ENCODE measurements around the gene STMND1.

STMND1 gene

DNA sequence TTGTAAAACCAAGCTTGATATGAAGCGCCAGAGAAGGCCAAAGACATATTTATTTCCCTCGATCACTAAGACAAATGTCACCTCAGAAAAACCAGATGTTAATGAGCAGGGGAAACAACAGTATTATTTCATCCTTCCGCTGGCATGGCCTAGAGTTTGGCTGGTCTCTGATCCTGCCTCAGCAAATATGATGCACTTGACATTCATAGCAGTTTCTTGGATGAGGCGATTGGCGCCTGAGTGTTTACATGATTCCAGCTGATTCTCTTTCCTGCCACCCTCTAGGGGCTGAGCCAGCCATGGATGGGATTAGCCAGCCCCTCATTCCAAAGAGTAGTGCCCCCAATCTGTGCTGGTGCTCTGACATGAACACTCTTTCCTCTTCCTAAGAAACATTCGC lies 67.9 kb downstream of the STMND1 start:
- Histone ChIP-seq H3F3A (ENCODE audit: insufficient read depth) (no peaks in the 10 kb centered on the region), H3K9me2 (replicated peaks; ENCODE audit: insufficient read depth, low read length) (no peaks in the 10 kb centered on the region), H3K79me2 (ENCODE audit: insufficient read depth, low read length) (no peaks in the 10 kb centered on the region), H3K4me2 (ENCODE audit: low read depth, low read length, poor library complexity, severe bottlenecking) (no peak overlapping the region), H3K4me3 (ENCODE audit: insufficient read depth, low read length, poor library complexity, severe bottlenecking) (no peak overlapping the region), H3K36me3 (ENCODE audit: low read length) (no peaks in the 10 kb centered on the region), H2AFZ (ENCODE audit: low read depth, low read length, severe bottlenecking) (no peak overlapping the region), H3K9me3 (ENCODE audit: insufficient read depth, low read length) (no peaks in the 10 kb centered on the region), H3K27me3 (ENCODE audit: low read length) (no peaks in the 10 kb centered on the region), H4K20me1 (ENCODE audit: low read depth, low read length) (no peaks in the 10 kb centered on the region), H3K9ac (ENCODE audit: low read length) (no peak overlapping the region), H3K27ac (ENCODE audit: low read depth, low read length) (no peak overlapping the region)
- no peak for TF ChIP-seq EZH2phosphoT487 (conservative IDR thresholded peaks at IDR 0.05; ENCODE audit: low read length)
- TF ChIP-seq, protein P1, sequence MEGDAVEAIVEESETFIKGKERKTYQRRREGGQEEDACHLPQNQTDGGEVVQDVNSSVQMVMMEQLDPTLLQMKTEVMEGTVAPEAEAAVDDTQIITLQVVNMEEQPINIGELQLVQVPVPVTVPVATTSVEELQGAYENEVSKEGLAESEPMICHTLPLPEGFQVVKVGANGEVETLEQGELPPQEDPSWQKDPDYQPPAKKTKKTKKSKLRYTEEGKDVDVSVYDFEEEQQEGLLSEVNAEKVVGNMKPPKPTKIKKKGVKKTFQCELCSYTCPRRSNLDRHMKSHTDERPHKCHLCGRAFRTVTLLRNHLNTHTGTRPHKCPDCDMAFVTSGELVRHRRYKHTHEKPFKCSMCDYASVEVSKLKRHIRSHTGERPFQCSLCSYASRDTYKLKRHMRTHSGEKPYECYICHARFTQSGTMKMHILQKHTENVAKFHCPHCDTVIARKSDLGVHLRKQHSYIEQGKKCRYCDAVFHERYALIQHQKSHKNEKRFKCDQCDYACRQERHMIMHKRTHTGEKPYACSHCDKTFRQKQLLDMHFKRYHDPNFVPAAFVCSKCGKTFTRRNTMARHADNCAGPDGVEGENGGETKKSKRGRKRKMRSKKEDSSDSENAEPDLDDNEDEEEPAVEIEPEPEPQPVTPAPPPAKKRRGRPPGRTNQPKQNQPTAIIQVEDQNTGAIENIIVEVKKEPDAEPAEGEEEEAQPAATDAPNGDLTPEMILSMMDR (IDR thresholded peaks at IDR 0.05; ENCODE audit: insufficient read depth, low read length, poor library complexity, severe bottlenecking), result no peak

GRCh38 chr6:17172836-17173470 lies 71.1 kb downstream of the STMND1 start:
- no peak overlapping the region for H3K4me2 ChIP-seq (ENCODE audit: low read depth, low read length, poor library complexity, severe bottlenecking)
- no peak overlapping the region for H3K27ac ChIP-seq (ENCODE audit: low read depth, low read length)
- H3K9me3 ChIP-seq (ENCODE audit: insufficient read depth, low read length), result no peaks in the 10 kb centered on the region
- no peaks in the 10 kb centered on the region for H3K79me2 ChIP-seq (ENCODE audit: insufficient read depth, low read length)
- H3K27me3 ChIP-seq (ENCODE audit: low read length), result no peaks in the 10 kb centered on the region
- TF ChIP-seq, protein P1 (IDR thresholded peaks at IDR 0.05; ENCODE audit: insufficient read depth, low read length, poor library complexity, severe bottlenecking), result no peak
- TF ChIP-seq EZH2phosphoT487 (conservative IDR thresholded peaks at IDR 0.05; ENCODE audit: low read length), result no peak
- no peak overlapping the region for H3K9ac ChIP-seq (ENCODE audit: low read length)
- H3K4me3 ChIP-seq (ENCODE audit: insufficient read depth, low read length, poor library complexity, severe bottlenecking), result no peak overlapping the region
- H2AFZ ChIP-seq (ENCODE audit: low read depth, low read length, severe bottlenecking), result no peak overlapping the region
- no peaks in the 10 kb centered on the region for H3K9me2 ChIP-seq (replicated peaks; ENCODE audit: insufficient read depth, low read length)
- no peaks in the 10 kb centered on the region for H3F3A ChIP-seq (ENCODE audit: insufficient read depth)
- no peaks in the 10 kb centered on the region for H3K36me3 ChIP-seq (ENCODE audit: low read length)
- H4K20me1 ChIP-seq (ENCODE audit: low read depth, low read length), result no peaks in the 10 kb centered on the region

- Histone ChIP-seq H2AFZ (ENCODE audit: low read depth, low read length, severe bottlenecking) (no peak overlapping the region), H3F3A (ENCODE audit: insufficient read depth) (no peaks in the 10 kb centered on the region)
Observed at GRCh38 chr6:17178326-17178725, 76.5 kb downstream of the STMND1 start.

More at GRCh38 chr6:17178326-17178725, 76.5 kb downstream of the STMND1 start:
- Histone ChIP-seq H4K20me1 (ENCODE audit: low read depth, low read length) (no peaks in the 10 kb centered on the region), H3K36me3 (ENCODE audit: low read length) (no peaks in the 10 kb centered on the region), H3K27me3 (ENCODE audit: low read length) (no peaks in the 10 kb centered on the region), H3K9ac (ENCODE audit: low read length) (no peak overlapping the region), H3K79me2 (ENCODE audit: insufficient read depth, low read length) (no peaks in the 10 kb centered on the region), H3K4me3 (ENCODE audit: insufficient read depth, low read length, poor library complexity, severe bottlenecking) (no peak overlapping the region), H3K27ac (ENCODE audit: low read depth, low read length) (no peak overlapping the region), H3K9me2 (replicated peaks; ENCODE audit: insufficient read depth, low read length) (no peaks in the 10 kb centered on the region), H3K9me3 (ENCODE audit: insufficient read depth, low read length) (no peaks in the 10 kb centered on the region), H3K4me2 (ENCODE audit: low read depth, low read length, poor library complexity, severe bottlenecking) (no peak overlapping the region)
- TF ChIP-seq EZH2phosphoT487 (conservative IDR thresholded peaks at IDR 0.05; ENCODE audit: low read length), result no peak
- TF ChIP-seq, protein P1 (IDR thresholded peaks at IDR 0.05; ENCODE audit: insufficient read depth, low read length, poor library complexity, severe bottlenecking), result no peak
